Measurements from ENCODE around the gene TMEM86A. TPM values are rescaled to one million over a fixed set of nuclear protein-coding genes. Genes with fewer than 3 reads are reported as not detected.
"Not testable (repeated sequence)": the region's sequence is repeated elsewhere in the genome, so short reads cannot be mapped to it uniquely, and the experiment has no call there.

Gene TMEM86A
- total and polyA plus RNA-seq, 2 experiments from 2014 or later = 0.32 to 1.0 TPM

DNA sequence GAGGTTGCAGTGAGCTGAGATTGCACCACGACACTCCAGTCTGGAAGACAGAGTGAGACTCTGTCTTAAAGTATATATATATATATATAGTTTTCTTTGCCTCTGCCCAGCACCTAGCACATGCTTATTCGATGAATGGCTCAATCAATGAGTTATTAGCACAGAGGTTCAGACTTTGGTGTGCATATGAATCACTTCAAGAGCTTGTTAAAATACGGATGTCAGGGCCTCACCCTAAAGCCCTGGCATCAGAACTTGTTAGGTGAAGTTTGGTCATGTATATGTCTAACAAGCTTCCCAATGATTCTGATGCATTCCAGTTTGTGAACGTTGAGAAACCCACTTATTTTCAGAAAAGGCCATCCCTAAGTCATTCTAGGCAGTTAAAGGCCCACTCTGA lies 21.8 kb upstream of the TMEM86A start:
- no peak overlapping the region for H3K4me2 ChIP-seq (ENCODE audit: unreplicated experiment)
- no peak for TF ChIP-seq EZH2 (IDR thresholded peaks at IDR 0.05; ENCODE audit: insufficient read depth, poor library complexity, severe bottlenecking)
- TF ChIP-seq EZH2phosphoT487 (IDR thresholded peaks at IDR 0.05; ENCODE audit: insufficient read depth, low read depth) = no peak
- no peaks in the 10 kb centered on the region for H4K20me1 ChIP-seq (ENCODE audit: insufficient read depth)
- H3K27me3 ChIP-seq (replicated peaks; ENCODE audit: insufficient read depth) = no peaks in the 10 kb centered on the region
- no peak overlapping the region for H3K9ac ChIP-seq
- no peak overlapping the region for H2AFZ ChIP-seq
- in situ Hi-C loops (cut with MboI) = no loop called here
- H3K4me1 ChIP-seq (ENCODE audit: insufficient read depth) = no peaks in the 10 kb centered on the region
- H3K27ac ChIP-seq = no peak overlapping the region
- WGBS, 2 experiments (ENCODE audit: low coverage in 1 of 2, low lambda C conversion rate in 2 of 2, missing lambda C conversion rate in 2 of 2) = 45 to 48% methylated on average over 4 of the region's 4 CpGs
- H3K36me3 ChIP-seq (ENCODE audit: low read depth) = no peaks in the 10 kb centered on the region
- H3F3A ChIP-seq (ENCODE audit: insufficient read depth) = no peaks in the 10 kb centered on the region
- no peaks in the 10 kb centered on the region for H3K9me2 ChIP-seq (ENCODE audit: insufficient read depth)
- no peak for DNase-seq
- H3K9me3 ChIP-seq (ENCODE audit: low read depth) = no peaks in the 10 kb centered on the region
- no peaks in the 10 kb centered on the region for H3K79me2 ChIP-seq (ENCODE audit: insufficient read depth)
- no peak overlapping the region for H3K4me3 ChIP-seq

DNA sequence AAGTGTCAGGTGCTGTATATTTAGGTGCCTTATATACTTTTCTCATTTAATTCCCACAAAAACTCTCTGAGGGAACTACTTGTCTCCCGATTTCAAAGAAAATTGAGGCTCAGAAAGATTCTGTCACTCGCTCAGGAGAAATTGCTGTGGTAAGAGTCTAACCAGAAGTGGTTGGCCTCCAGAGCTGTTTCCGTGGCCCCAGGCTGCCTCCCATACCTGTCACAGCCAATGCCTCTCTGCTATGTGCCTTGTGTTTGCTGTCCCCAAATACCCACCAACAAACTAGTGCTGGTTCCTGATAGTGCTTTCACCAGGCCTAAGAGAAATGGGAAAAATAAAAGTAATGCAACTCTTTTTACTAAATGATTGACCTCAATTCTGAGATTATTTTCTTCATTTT lies 21.0 kb upstream of the TMEM86A start:
- TF ChIP-seq EZH2 (IDR thresholded peaks at IDR 0.05; ENCODE audit: insufficient read depth, poor library complexity, severe bottlenecking) (no peak), EZH2phosphoT487 (IDR thresholded peaks at IDR 0.05; ENCODE audit: insufficient read depth, low read depth) (no peak)
- no peak overlapping the region for H3K4me3 ChIP-seq
- H3K9me3 ChIP-seq (ENCODE audit: low read depth) = no peaks in the 10 kb centered on the region
- no peak for DNase-seq
- H3K27me3 ChIP-seq (replicated peaks; ENCODE audit: insufficient read depth) = no peaks in the 10 kb centered on the region
- no peaks in the 10 kb centered on the region for H3K4me1 ChIP-seq (ENCODE audit: insufficient read depth)
- no peak overlapping the region for H2AFZ ChIP-seq
- no peak overlapping the region for H3K27ac ChIP-seq
- no peaks in the 10 kb centered on the region for H3K79me2 ChIP-seq (ENCODE audit: insufficient read depth)
- WGBS, 2 experiments (ENCODE audit: low coverage in 1 of 2, low lambda C conversion rate in 2 of 2, missing lambda C conversion rate in 2 of 2) = 62 to 65% methylated on average over 3 of the region's 3 CpGs
- in situ Hi-C loops (cut with MboI) = no loop called here
- no peak overlapping the region for H3K4me2 ChIP-seq (ENCODE audit: unreplicated experiment)
- no peaks in the 10 kb centered on the region for H3K36me3 ChIP-seq (ENCODE audit: low read depth)
- no peaks in the 10 kb centered on the region for H3K9me2 ChIP-seq (ENCODE audit: insufficient read depth)
- no peaks in the 10 kb centered on the region for H4K20me1 ChIP-seq (ENCODE audit: insufficient read depth)
- H3K9ac ChIP-seq = no peak overlapping the region
- no peaks in the 10 kb centered on the region for H3F3A ChIP-seq (ENCODE audit: insufficient read depth)

DNA sequence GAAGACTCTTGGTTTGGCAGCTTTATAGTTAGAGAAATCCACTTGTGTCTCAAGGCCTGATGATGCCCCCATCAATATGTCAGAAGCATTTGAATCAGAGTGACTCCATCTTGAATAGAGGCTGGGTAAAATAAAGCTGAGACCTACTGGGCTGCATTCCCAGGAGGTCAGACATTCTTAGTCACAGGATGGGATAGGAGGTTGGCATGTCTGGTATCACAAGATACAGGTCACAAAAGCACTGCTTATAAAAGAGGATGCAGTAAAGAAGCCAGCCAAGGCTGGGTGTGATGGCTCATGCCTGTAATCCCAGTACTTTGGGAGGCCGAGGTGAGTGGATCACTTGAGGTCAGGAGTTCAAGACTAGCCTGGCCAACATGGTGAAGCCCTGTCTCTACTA lies 16.6 kb upstream of the TMEM86A start:
- H3K4me1 ChIP-seq (ENCODE audit: insufficient read depth); H3K27ac ChIP-seq; H3K4me3 ChIP-seq; H3K4me2 ChIP-seq (ENCODE audit: unreplicated experiment); H4K20me1 ChIP-seq (ENCODE audit: insufficient read depth); H3F3A ChIP-seq (ENCODE audit: insufficient read depth); H3K27me3 ChIP-seq (replicated peaks; ENCODE audit: insufficient read depth); H3K9me2 ChIP-seq (ENCODE audit: insufficient read depth); H3K9ac ChIP-seq; in situ Hi-C loops (cut with MboI); H3K9me3 ChIP-seq (ENCODE audit: low read depth); H3K79me2 ChIP-seq (ENCODE audit: insufficient read depth); H3K36me3 ChIP-seq (ENCODE audit: low read depth); H2AFZ ChIP-seq: not testable (repeated sequence)
- WGBS, 2 experiments (ENCODE audit: low coverage in 1 of 2, low lambda C conversion rate in 2 of 2, missing lambda C conversion rate in 2 of 2) = 78 to 90% methylated on average over 1 of the region's 1 CpG
- peak; percentile 17 for DNase-seq

DNA sequence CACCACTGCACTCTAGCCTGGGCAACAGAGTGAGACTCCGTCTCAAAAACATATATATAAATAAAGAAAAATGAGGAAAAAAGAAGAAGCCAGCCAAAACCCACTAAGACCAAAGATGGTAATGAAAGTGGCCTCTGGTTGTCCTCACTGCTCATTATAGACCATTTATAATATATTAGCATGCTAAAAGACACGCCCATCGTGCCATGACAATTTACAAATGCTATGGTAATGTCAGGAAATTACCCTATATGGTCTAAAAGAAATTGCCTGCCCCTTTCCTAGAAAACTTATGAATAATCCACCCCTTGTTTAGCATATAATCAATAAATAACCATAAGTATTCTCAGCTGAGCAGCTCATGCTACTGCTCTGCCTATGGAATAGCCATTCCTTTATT lies 16.1 kb upstream of the TMEM86A start:
- no peak overlapping the region for H2AFZ ChIP-seq
- no peaks in the 10 kb centered on the region for H3K9me2 ChIP-seq (ENCODE audit: insufficient read depth)
- no peaks in the 10 kb centered on the region for H4K20me1 ChIP-seq (ENCODE audit: insufficient read depth)
- no peaks in the 10 kb centered on the region for H3K9me3 ChIP-seq (ENCODE audit: low read depth)
- H3K4me3 ChIP-seq = no peak overlapping the region
- H3K27me3 ChIP-seq (replicated peaks; ENCODE audit: insufficient read depth) = peaks cover 9% of the 10 kb centered on the region
- no peak overlapping the region for H3K27ac ChIP-seq
- no peaks in the 10 kb centered on the region for H3F3A ChIP-seq (ENCODE audit: insufficient read depth)
- TF ChIP-seq EZH2phosphoT487 (IDR thresholded peaks at IDR 0.05; ENCODE audit: insufficient read depth, low read depth) (no peak), EZH2 (IDR thresholded peaks at IDR 0.05; ENCODE audit: insufficient read depth, poor library complexity, severe bottlenecking) (no peak)
- in situ Hi-C loops (cut with MboI) = no loop called here
- no peak overlapping the region for H3K4me2 ChIP-seq (ENCODE audit: unreplicated experiment)
- no peak for DNase-seq
- H3K79me2 ChIP-seq (ENCODE audit: insufficient read depth) = no peaks in the 10 kb centered on the region
- no peak overlapping the region for H3K9ac ChIP-seq
- 85 to 88% methylated on average over 3 of the region's 3 CpGs for WGBS, 2 experiments (ENCODE audit: low coverage in 1 of 2, low lambda C conversion rate in 2 of 2, missing lambda C conversion rate in 2 of 2)
- no peaks in the 10 kb centered on the region for H3K36me3 ChIP-seq (ENCODE audit: low read depth)
- H3K4me1 ChIP-seq (ENCODE audit: insufficient read depth) = no peaks in the 10 kb centered on the region

DNA sequence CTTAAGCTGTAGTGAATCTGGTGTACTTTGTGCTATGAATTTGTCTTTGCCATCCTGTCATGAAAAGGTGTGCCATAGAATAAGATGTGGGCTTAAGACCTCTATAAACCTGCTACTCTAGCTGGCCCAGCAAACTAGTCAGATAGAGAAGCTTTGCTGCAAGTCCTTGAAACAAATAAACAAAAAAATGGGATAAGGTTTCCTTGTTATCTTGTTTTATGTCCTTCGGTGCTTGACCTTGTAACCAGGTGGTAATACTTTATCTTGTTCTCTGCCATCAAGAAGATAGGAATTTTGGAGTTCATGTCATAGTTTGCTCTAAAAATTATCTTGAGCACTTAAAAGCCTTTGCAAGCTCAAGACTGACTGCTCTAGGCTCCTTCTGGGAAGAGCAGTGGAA lies 14.3 kb upstream of the TMEM86A start:
- no peaks in the 10 kb centered on the region for H4K20me1 ChIP-seq (ENCODE audit: insufficient read depth)
- no peak for DNase-seq
- H3F3A ChIP-seq (ENCODE audit: insufficient read depth) = no peaks in the 10 kb centered on the region
- H3K9me3 ChIP-seq (ENCODE audit: low read depth) = no peaks in the 10 kb centered on the region
- H2AFZ ChIP-seq = no peak overlapping the region
- H3K9ac ChIP-seq = no peak overlapping the region
- no peak overlapping the region for H3K4me2 ChIP-seq (ENCODE audit: unreplicated experiment)
- H3K4me1 ChIP-seq (ENCODE audit: insufficient read depth) = no peaks in the 10 kb centered on the region
- no peaks in the 10 kb centered on the region for H3K36me3 ChIP-seq (ENCODE audit: low read depth)
- no peak overlapping the region for H3K4me3 ChIP-seq
- no peaks in the 10 kb centered on the region for H3K79me2 ChIP-seq (ENCODE audit: insufficient read depth)
- no peaks in the 10 kb centered on the region for H3K9me2 ChIP-seq (ENCODE audit: insufficient read depth)
- peaks cover 9% of the 10 kb centered on the region for H3K27me3 ChIP-seq (replicated peaks; ENCODE audit: insufficient read depth)
- H3K27ac ChIP-seq = no peak overlapping the region
- 49 to 61% methylated on average over 1 of the region's 1 CpG for WGBS, 2 experiments (ENCODE audit: low coverage in 1 of 2, low lambda C conversion rate in 2 of 2, missing lambda C conversion rate in 2 of 2)
- TF ChIP-seq EZH2phosphoT487 (IDR thresholded peaks at IDR 0.05; ENCODE audit: insufficient read depth, low read depth) (no peak), EZH2 (IDR thresholded peaks at IDR 0.05; ENCODE audit: insufficient read depth, poor library complexity, severe bottlenecking) (no peak)
- in situ Hi-C loops (cut with MboI) = no loop called here

DNA sequence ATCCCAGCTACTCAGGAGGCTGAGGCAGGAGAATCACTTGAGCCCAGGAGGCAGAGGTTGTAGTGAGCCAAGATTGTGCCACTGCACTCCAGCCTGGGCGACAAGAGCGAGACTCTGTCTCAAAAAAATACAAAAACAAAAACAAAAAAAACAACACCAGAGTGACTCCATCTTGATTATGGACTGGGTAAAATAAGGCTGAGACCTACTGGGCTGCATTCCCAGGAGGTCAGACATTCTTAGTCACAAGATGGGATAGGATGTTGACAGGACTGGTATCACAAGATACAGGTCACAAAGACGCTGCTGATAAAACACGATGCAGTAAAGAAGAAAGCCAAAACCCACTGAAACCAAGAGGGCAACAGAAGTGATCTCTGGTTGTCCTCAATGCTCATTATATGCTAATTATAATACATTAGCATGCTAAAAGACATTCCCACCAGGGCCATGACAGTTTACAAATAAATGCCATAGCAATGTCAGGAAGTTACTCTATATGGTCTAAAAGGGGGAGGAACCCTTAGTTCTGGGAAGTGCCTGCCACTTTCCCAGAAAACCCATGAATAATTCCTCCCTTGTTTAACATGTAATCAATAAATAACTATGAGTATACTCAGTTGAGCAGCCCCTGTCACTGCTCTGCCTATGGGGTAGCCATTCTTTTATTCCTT lies 7.0 kb upstream of the TMEM86A start:
- H4K20me1 ChIP-seq (ENCODE audit: insufficient read depth); H3K36me3 ChIP-seq (ENCODE audit: low read depth); H3K27me3 ChIP-seq (replicated peaks; ENCODE audit: insufficient read depth); in situ Hi-C loops (cut with MboI); H3K9ac ChIP-seq; H3K9me2 ChIP-seq (ENCODE audit: insufficient read depth); H3K4me3 ChIP-seq; H3F3A ChIP-seq (ENCODE audit: insufficient read depth); H2AFZ ChIP-seq; DNase-seq; H3K79me2 ChIP-seq (ENCODE audit: insufficient read depth); H3K9me3 ChIP-seq (ENCODE audit: low read depth); H3K4me2 ChIP-seq (ENCODE audit: unreplicated experiment); H3K27ac ChIP-seq; H3K4me1 ChIP-seq (ENCODE audit: insufficient read depth): not testable (repeated sequence)
- WGBS, 2 experiments (ENCODE audit: low coverage in 1 of 2, low lambda C conversion rate in 2 of 2, missing lambda C conversion rate in 2 of 2) = 90 to 92% methylated on average over 4 of the region's 4 CpGs
